Endothelial cell of umbilical vein (primary cell): ENCODE measurements around the gene SUDS3. TPM values are rescaled to one million over a fixed set of nuclear protein-coding genes. Genes with fewer than 3 reads are reported as not detected.

Experiments used
- BruUV-seq: library from RNA; stranded (reverse); fragments of 400-500 nt; replicated peaks from 2 replicates; lab custom pipeline; 2021; lab: Mats Ljungman, UMichigan
- CTCF ChIA-PET: fragments of 300-600, 350-600 bp; sonication (Branson Sonifier 250); formaldehyde crosslinking; loops from one replicate; lab custom pipeline; 2021; ENCODE audit warnings: antibody characterized with exemption, inconsistent platforms; lab: Charles Lee
- POLR2A ChIA-PET: fragments of 300-600, 350-600 bp; sonication (Branson Sonifier 250); formaldehyde crosslinking; loops from one replicate; lab custom pipeline; 2021; ENCODE audit warnings: antibody characterized with exemption, inconsistent platforms; lab: Charles Lee
- DNase-seq: peaks from one replicate; pipeline ENCODE4 v3.0.0-alpha.2; 2011; ENCODE audit warnings: low read depth, low spot score
- FAIRE-seq: peaks from 2 replicates; lab custom pipeline; 2011; peaks lifted over from hg19 to GRCh38; lab: Jason Lieb, UNC
- H2AFZ ChIP-seq: 2 replicates; pipeline ENCODE4 v1.6.0; 2012; ENCODE audit warnings: low read depth, low read length, control low read depth, inconsistent platforms
- H3K27ac ChIP-seq: 2 replicates; pipeline ENCODE4 v1.5.1; 2011; ENCODE audit warnings: low read depth, mild to moderate bottlenecking, control low read depth, low read length, moderate library complexity; ENCODE audit not compliant: insufficient read depth
- H3K27me3 ChIP-seq, 2 experiments: 2 replicates each; pipeline versions ENCODE4 v1.6.0 to v1.6.1; 2011; ENCODE audit warnings: low read length in 2 of 2, mixed read lengths in 1 of 2; ENCODE audit not compliant: control insufficient read depth in 2 of 2, insufficient read depth in 2 of 2
- H3K36me3 ChIP-seq, 2 experiments: 2 replicates in 1 of 2; 3 replicates in 1 of 2; pipeline ENCODE4 v1.5.1; 2011; ENCODE audit warnings: low read length in 2 of 2, mild to moderate bottlenecking in 1 of 2, moderate library complexity in 1 of 2; ENCODE audit not compliant: control insufficient read depth in 2 of 2, insufficient read depth in 2 of 2; ENCODE audit errors: extremely low read depth in 1 of 2
- H3K4me1 ChIP-seq: 3 replicates; pipeline ENCODE4 v1.5.1; 2011; ENCODE audit warnings: mild to moderate bottlenecking, low read length; ENCODE audit not compliant: control insufficient read depth, insufficient read depth; ENCODE audit errors: extremely low read depth
- H3K4me2 ChIP-seq: 2 replicates; pipeline ENCODE4 v1.6.1; 2011; ENCODE audit warnings: low read length, control low read depth, mixed read lengths; ENCODE audit not compliant: insufficient read depth
- H3K4me3 ChIP-seq, 3 experiments: fragments of 200-600 bp in 1 of 3; sonication (generic), shearing (Covaris generic) in 1 of 3; replicated peaks in 1 of 3; 2 replicates each; pipeline ENCODE4 v1.5.1; 2011 to 2016; ENCODE audit warnings: control low read depth in 3 of 3, low read length in 3 of 3, mild to moderate bottlenecking in 2 of 3, inconsistent platforms in 1 of 3, low read depth in 1 of 3, moderate library complexity in 1 of 3; ENCODE audit not compliant: insufficient read depth in 1 of 3
- H3K79me2 ChIP-seq: 2 replicates; pipeline ENCODE4 v1.6.0; 2012; ENCODE audit warnings: low read length, inconsistent platforms; ENCODE audit not compliant: control insufficient read depth, insufficient read depth
- H3K9ac ChIP-seq: replicated peaks from 2 replicates; pipeline ENCODE3; 2011; ENCODE audit warnings: low read length, control low read depth; ENCODE audit not compliant: insufficient read depth; ENCODE audit errors: extremely low read depth
- H3K9me1 ChIP-seq: replicated peaks from 3 replicates; pipeline ENCODE4 v1.6.0; 2011; ENCODE audit warnings: mild to moderate bottlenecking, low read length; ENCODE audit not compliant: control insufficient read depth, insufficient read depth; ENCODE audit errors: extremely low read depth
- H3K9me3 ChIP-seq: replicated peaks from 2 replicates; pipeline ENCODE4 v1.5.1; 2012; ENCODE audit warnings: low read length, inconsistent platforms; ENCODE audit not compliant: control insufficient read depth, insufficient read depth
- H4K20me1 ChIP-seq: replicated peaks from 2 replicates; pipeline ENCODE3; 2011; ENCODE audit warnings: mild to moderate bottlenecking, low read length; ENCODE audit not compliant: control insufficient read depth, insufficient read depth; ENCODE audit errors: extremely low read depth
- CTCF ChIP-seq, 2 donors: IDR thresholded peaks; 1 replicate in 1 of 2; 2 replicates in 1 of 2; pipeline ENCODE4 v1.5.1; 2011; ENCODE audit warnings: low read length in 2 of 2, mild to moderate bottlenecking in 2 of 2, moderate library complexity in 2 of 2, control low read depth in 1 of 2, inconsistent platforms in 1 of 2, low read depth in 1 of 2; ENCODE audit not compliant: insufficient read depth in 1 of 2; ENCODE audit errors: extremely low read depth in 1 of 2
- EZH2 ChIP-seq: IDR thresholded peaks from 2 replicates; pipeline ENCODE4 v1.6.1; 2012; ENCODE audit warnings: borderline replicate concordance, low read depth, mild to moderate bottlenecking, moderate library complexity, low read length, inconsistent platforms; ENCODE audit not compliant: severe bottlenecking
- FOS ChIP-seq: IDR thresholded peaks from 2 replicates; pipeline ENCODE4 v1.6.1; 2011; ENCODE audit warnings: mild to moderate bottlenecking, low read length, moderate library complexity, borderline replicate concordance; ENCODE audit not compliant: insufficient read depth
- GATA2 ChIP-seq: IDR thresholded peaks from 2 replicates; pipeline ENCODE4 v1.7.0; 2011; ENCODE audit warnings: low read depth, mild to moderate bottlenecking, moderate library complexity, mixed read lengths, low read length; ENCODE audit not compliant: insufficient read length, insufficient read depth
- JUN ChIP-seq: IDR thresholded peaks from 2 replicates; pipeline ENCODE4 v1.6.1; 2011; ENCODE audit warnings: borderline replicate concordance, low read depth; ENCODE audit not compliant: insufficient read length, insufficient read depth
- MAX ChIP-seq: IDR thresholded peaks from 2 replicates; pipeline ENCODE4 v1.6.1; 2011; ENCODE audit not compliant: insufficient read depth, insufficient read length
- MYC ChIP-seq: IDR thresholded peaks from one replicate; pipeline ENCODE4 v1.6.1; 2011; ENCODE audit warnings: mild to moderate bottlenecking, low read depth, low read length
- POLR2A ChIP-seq: IDR thresholded peaks from 2 replicates; pipeline ENCODE4 v1.6.1; 2012; ENCODE audit warnings: low read depth, mild to moderate bottlenecking, control low read depth, low read length
- POLR2AphosphoS5 ChIP-seq: IDR thresholded peaks from 2 replicates; pipeline ENCODE4 v1.6.1; 2012; ENCODE audit warnings: low read depth, mild to moderate bottlenecking, control low read depth, low read length, moderate library complexity; ENCODE audit not compliant: insufficient read depth
- dilution Hi-C: fragments of 300-500 bp; cut with MboI; formaldehyde crosslinking; loops from one replicate; pipeline ENCODE4 v1.15.0; 2019; ENCODE audit warnings: low sequenced_read_pairs; ENCODE audit not compliant: extremely low pct_ligation_motif_present
- intact Hi-C: fragments of 100-400 bp; cut with micrococcal nuclease; formaldehyde crosslinking; loops from one replicate; pipeline ENCODE4 v1.10.0; 2022
- polyA plus RNA-seq, 4 experiments: library from polyadenylated mRNA; depleted of rRNA in 3 of 4; stranded (reverse) in 3 of 4; unstranded in 1 of 4; fragments of >200 nt; gene quantifications; 2 replicates each; pipeline versions ENCODE4 v1.2.1 to v1.2.3, GENCODE V29; 2011 to 2012; ENCODE audit warnings: missing spikeins in 1 of 4
- total RNA-seq: library from RNA; stranded (reverse); gene quantifications from 2 replicates; pipeline ENCODE4 v1.2.3, GENCODE V29; 2021

Gene SUDS3
- total and polyA plus RNA-seq, 2 donors (not counting 3 experiments of a cell fraction or from before 2014, with no cell fraction given), result 16.9 to 27.4 TPM

GRCh38 chr12:118375348-118375747 is 1.0 kb upstream of the SUDS3 start:
- DNase-seq (no peak), FAIRE-seq (no peak)
- H3K27me3 ChIP-seq, result no peaks in the 10 kb centered on the region
- dilution Hi-C loops (no loop called here), intact Hi-C loops (loop anchor here (5.0 to 10.0 kb wide), 2 partner anchors 358 to 691 kb away; partner anchors contain the start of gene RFC5)
- POLR2A ChIA-PET, result interaction anchor here (0.5 kb wide), 1 partner anchor 228 kb away, joined by 3 read pairs; no protein-coding TSS in a partner anchor
- H3K9me1 ChIP-seq, result no peaks in the 10 kb centered on the region
- no peak overlapping the region for H3K9ac ChIP-seq
- TF ChIP-seq POLR2A (no peak), EZH2 (no peak), MYC (no peak), JUN (no peak), CTCF (IDR thresholded peaks at IDR 0.05; ENCODE audit: extremely low read depth in 1 of 2, insufficient read depth in 1 of 2, low read depth in 1 of 2, low read length in 2 of 2) (no peak), POLR2AphosphoS5 (no peak), GATA2 (no peak), FOS (no peak), MAX (no peak)
- no TSS peak for BruUV-seq
- CTCF ChIA-PET, result interaction anchor here (0.7 to 7.1 kb wide), 34 partner anchors 8 to 501 kb away, joined by 3 to 262 read pairs (median 6); partner anchors contain the start of gene PEBP1
- H3K4me2 ChIP-seq, result no peak overlapping the region
- H2AFZ ChIP-seq, result no peak overlapping the region
- H4K20me1 ChIP-seq, result no peaks in the 10 kb centered on the region
- H3K9me3 ChIP-seq, result no peaks in the 10 kb centered on the region
- no peak overlapping the region for H3K27ac ChIP-seq
- H3K36me3 ChIP-seq, result peaks cover 4% of the 10 kb centered on the region in 2 experiments
- peaks cover 21% of the 10 kb centered on the region for H3K4me1 ChIP-seq
- peaks cover 52% of the 10 kb centered on the region for H3K79me2 ChIP-seq
- no peak overlapping the region for H3K4me3 ChIP-seq
